HepG2 (cell line): Measurements from ENCODE around the gene PRKCE. TPM values are rescaled to one million over a fixed set of nuclear protein-coding genes. Genes with fewer than 3 reads are reported as not detected.

ENCODE experiments used
- ARID5B ChIP-seq: IDR thresholded peaks from 2 replicates; pipeline ENCODE4 v1.4.0; 2020; ENCODE audit warnings: mild to moderate bottlenecking, missing genetic modification reagents
- ATF4 ChIP-seq, 2 experiments: fragments of 450-650 bp in 1 of 2; sonication (generic) in 1 of 2; formaldehyde crosslinking; IDR thresholded peaks; 2 replicates each; pipeline versions ENCODE4 v1.5.0 to v1.8.0; 2020 to 2022; ENCODE audit warnings: mild to moderate bottlenecking in 1 of 2, missing genetic modification reagents in 1 of 2
- ATRX ChIP-seq: sonication (generic); formaldehyde crosslinking; IDR thresholded peaks from 2 replicates; pipeline ENCODE4 v1.4.0; 2020; ENCODE audit warnings: missing genetic modification reagents, borderline replicate concordance
- HDAC2 ChIP-seq: sonication (generic); formaldehyde crosslinking; IDR thresholded peaks from 2 replicates; pipeline ENCODE4 v1.4.0; 2020; ENCODE audit warnings: missing genetic modification reagents
- HMG20A ChIP-seq: IDR thresholded peaks from 2 replicates; pipeline ENCODE4 v1.6.1; 2016; ENCODE audit warnings: borderline replicate concordance
- HNF1B ChIP-seq: sonication (generic); formaldehyde crosslinking; IDR thresholded peaks from 2 replicates; pipeline ENCODE4 v1.5.1; 2020; ENCODE audit warnings: mild to moderate bottlenecking, moderate library complexity, missing genetic modification reagents
- HNF4A ChIP-seq: sonication (generic); formaldehyde crosslinking; IDR thresholded peaks from 2 replicates; pipeline ENCODE4 v1.4.0; 2020; ENCODE audit warnings: missing genetic modification reagents
- IRF2 ChIP-seq: IDR thresholded peaks from 2 replicates; pipeline ENCODE4 v1.6.1; 2018; ENCODE audit warnings: missing genetic modification reagents, missing compliant biosample characterization
- MLXIP ChIP-seq: sonication (generic); formaldehyde crosslinking; IDR thresholded peaks from 2 replicates; pipeline ENCODE4 v1.9.0; 2021; ENCODE audit warnings: missing genetic modification reagents, borderline replicate concordance
- NR1H2 ChIP-seq: sonication (generic); formaldehyde crosslinking; IDR thresholded peaks from 2 replicates; pipeline ENCODE4 v1.8.1; 2022; ENCODE audit warnings: low read depth, missing genetic modification reagents, borderline replicate concordance
- RELA ChIP-seq: sonication (generic); formaldehyde crosslinking; IDR thresholded peaks from 2 replicates; pipeline ENCODE4 v1.4.0; 2020; ENCODE audit warnings: missing genetic modification reagents
- STAG1 ChIP-seq: sonication (generic); formaldehyde crosslinking; IDR thresholded peaks from 2 replicates; pipeline ENCODE4 v1.4.0; 2020; ENCODE audit warnings: missing genetic modification reagents
- ZBTB7A ChIP-seq: sonication (generic); formaldehyde crosslinking; IDR thresholded peaks from 2 replicates; pipeline ENCODE4 v1.8.0; 2022; ENCODE audit warnings: mild to moderate bottlenecking, missing genetic modification reagents
- ZFAT ChIP-seq: sonication (generic); formaldehyde crosslinking; conservative IDR thresholded peaks from 2 replicates; pipeline ENCODE4 v1.8.1; 2023; ENCODE audit warnings: missing genetic modification reagents, inconsistent platforms
- ZNF331 ChIP-seq: sonication (generic); formaldehyde crosslinking; IDR thresholded peaks from 2 replicates; pipeline ENCODE4 v1.4.0; 2020; ENCODE audit warnings: missing genetic modification reagents
- ZNF501 ChIP-seq: sonication (generic); formaldehyde crosslinking; IDR thresholded peaks from 2 replicates; pipeline ENCODE4 v1.5.1; 2020; ENCODE audit warnings: mild to moderate bottlenecking, moderate library complexity, missing genetic modification reagents
- ZNF530 ChIP-seq: sonication (generic); formaldehyde crosslinking; IDR thresholded peaks from 2 replicates; pipeline ENCODE4 v1.5.0; 2020; ENCODE audit warnings: low read depth, mild to moderate bottlenecking, missing genetic modification reagents
- ZNF691 ChIP-seq: sonication (generic); formaldehyde crosslinking; IDR thresholded peaks from 2 replicates; pipeline ENCODE4 v1.4.0; 2020; ENCODE audit warnings: missing genetic modification reagents, low read depth, mild to moderate bottlenecking, borderline replicate concordance
- ZNF746 ChIP-seq: sonication (generic); formaldehyde crosslinking; IDR thresholded peaks from 2 replicates; pipeline ENCODE4 v1.8.0; 2022; ENCODE audit warnings: mild to moderate bottlenecking, missing genetic modification reagents
- polyA plus RNA-seq, 8 experiments: library from polyadenylated mRNA; depleted of rRNA in 3 of 8; stranded (reverse) in 7 of 8; unstranded in 1 of 8; fragments of >200 nt; fragmentation: Illumina TruSeq in 4 of 8; extraction: Trizol in 4 of 8; gene quantifications; 2 replicates each; pipeline versions ENCODE4 v1.2.1 to v1.2.3, GENCODE V29; 2011 to 2016; ENCODE audit warnings: low read depth in 4 of 8, missing spikeins in 1 of 8, mixed read lengths in 1 of 8; ENCODE audit not compliant: insufficient read depth in 1 of 8
- total RNA-seq, 5 experiments: library from RNA; depleted of rRNA; stranded (reverse); fragments of >200 nt; fragmentation: Illumina TruSeq; extraction: Trizol; gene quantifications; 2 replicates each; pipeline ENCODE4 v1.2.3, GENCODE V29; 2016; ENCODE audit warnings: low read depth in 1 of 5

PRKCE gene
- total and polyA plus RNA-seq, 2 of the 13 experiments (the other 11 are each of a cell fraction or from before 2014, with no cell fraction given): 1.0 to 3.9 TPM

- TF ChIP-seq ARID5B (CRISPR knock-in tag): peak; percentile 26; the same call in 1 of the 2 replicates
- peak; percentile 69 for TF ChIP-seq HNF1B (CRISPR knock-in tag)
- no peak for TF ChIP-seq ATRX
- no peak for TF ChIP-seq ZFAT (CRISPR knock-in tag)
- TF ChIP-seq ZBTB7A (CRISPR knock-in tag): no peak
- TF ChIP-seq HNF4A (CRISPR knock-in tag): 0 out of 2 replicates have a peak, but pooled peaks have one; percentile 4
- no peak for TF ChIP-seq IRF2 (CRISPR knock-in tag)
- peak; percentile 25; the same call in 1 of the 2 replicates for TF ChIP-seq HMG20A (CRISPR knock-in tag)
- no peak for TF ChIP-seq ZNF691 (CRISPR knock-in tag)
- TF ChIP-seq RELA (CRISPR knock-in tag): 0 out of 2 replicates have a peak, but pooled peaks have one; percentile 23
- peak; percentile 57 for TF ChIP-seq ZNF501 (CRISPR knock-in tag)
- TF ChIP-seq ZNF331 (CRISPR knock-in tag): peak; percentile 50; the same call in 1 of the 2 replicates
- no peak for TF ChIP-seq MLXIP (CRISPR knock-in tag)
- TF ChIP-seq ATF4 (CRISPR knock-in tag; IDR thresholded peaks at IDR 0.05): peak in 1 of 2 experiments; percentile 91; a peak in 2 of 4 replicates
- no peak for TF ChIP-seq ZNF746 (CRISPR knock-in tag)
- TF ChIP-seq ZNF530 (CRISPR knock-in tag): no peak
- TF ChIP-seq STAG1 (CRISPR knock-in tag): peak; percentile 90
- no peak for TF ChIP-seq HDAC2 (CRISPR knock-in tag)
- TF ChIP-seq NR1H2: no peak
Observed at GRCh38 chr2:45993476-45993991, 342.1 kb downstream of the PRKCE start (continued).
